HG02981 (cell line): ENCODE results near the gene TNRC6C.
A peak's percentile ranks its signal among the peaks of the same experiment; 100 is the strongest.
"Not testable (repeated sequence)": the region's sequence is repeated elsewhere in the genome, so short reads cannot be mapped to it uniquely, and the experiment has no call there.

ENCODE experiments used
- ATAC-seq: cut with Tn5 transposase; IDR thresholded peaks from one replicate; pipeline ENCODE4 v1.9.1; 2021; ENCODE audit warnings: mild to moderate bottlenecking, moderate library complexity; ENCODE audit not compliant: unreplicated experiment

The TNRC6C gene

DNA sequence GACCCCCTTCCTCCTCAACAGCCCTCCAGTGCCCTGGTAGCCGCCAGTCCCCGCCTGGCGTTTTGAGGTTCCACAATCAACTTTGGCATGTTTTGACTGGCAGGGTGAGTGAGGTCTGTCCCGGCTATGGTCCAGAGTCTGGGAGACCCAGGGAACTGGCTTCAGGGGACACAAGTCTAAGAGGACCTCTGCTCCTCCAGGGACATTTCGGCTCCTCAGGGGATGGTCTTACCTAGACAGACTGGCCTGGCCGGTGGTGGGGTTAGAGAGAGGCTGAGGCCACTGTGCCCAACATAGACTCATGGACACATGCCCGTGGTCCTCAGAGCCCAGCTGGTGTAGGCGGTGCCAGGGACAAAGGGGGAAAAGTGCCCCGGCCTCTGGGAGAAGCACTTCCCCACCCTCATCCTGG lies 174.3 kb downstream of the TNRC6C start:
- ATAC-seq: no peak

DNA sequence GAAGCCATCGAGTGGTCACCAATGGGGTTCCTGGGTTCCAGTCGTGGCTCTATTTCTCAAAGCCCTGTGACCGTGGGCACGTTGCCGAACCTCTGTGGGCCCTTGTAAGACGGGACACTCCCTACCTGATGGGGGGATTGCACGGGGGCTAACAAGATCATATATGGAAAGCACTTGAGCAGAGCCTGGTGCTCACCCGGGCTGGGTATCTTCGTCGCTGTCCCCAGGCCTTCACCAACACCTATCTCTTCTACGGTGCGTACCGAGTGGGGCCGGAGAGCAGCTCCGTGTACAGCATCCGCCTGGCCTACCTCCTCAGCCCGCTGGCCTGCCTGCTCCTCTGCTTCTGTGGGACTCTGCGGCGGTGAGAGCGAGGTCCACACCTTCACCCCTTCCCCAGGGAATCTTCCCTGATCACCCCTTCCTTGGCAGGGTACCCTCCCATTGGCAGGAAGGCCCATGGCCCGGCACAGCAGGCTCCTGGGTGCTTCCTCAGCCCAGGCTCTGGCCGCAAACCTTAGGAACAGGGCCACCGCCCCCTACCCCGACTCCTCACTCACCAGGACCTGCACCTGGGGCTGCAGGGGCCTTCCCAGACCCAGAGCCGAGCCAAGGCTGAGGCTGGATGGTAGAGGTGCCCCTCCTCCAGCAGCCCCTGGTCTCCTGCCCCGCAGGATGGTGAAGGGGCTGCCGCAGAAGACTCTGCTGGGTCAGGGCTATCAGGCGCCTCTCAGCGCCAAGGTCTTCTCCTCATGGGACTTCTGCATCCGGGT lies 174.9 kb downstream of the TNRC6C start:
- no peak for ATAC-seq

DNA sequence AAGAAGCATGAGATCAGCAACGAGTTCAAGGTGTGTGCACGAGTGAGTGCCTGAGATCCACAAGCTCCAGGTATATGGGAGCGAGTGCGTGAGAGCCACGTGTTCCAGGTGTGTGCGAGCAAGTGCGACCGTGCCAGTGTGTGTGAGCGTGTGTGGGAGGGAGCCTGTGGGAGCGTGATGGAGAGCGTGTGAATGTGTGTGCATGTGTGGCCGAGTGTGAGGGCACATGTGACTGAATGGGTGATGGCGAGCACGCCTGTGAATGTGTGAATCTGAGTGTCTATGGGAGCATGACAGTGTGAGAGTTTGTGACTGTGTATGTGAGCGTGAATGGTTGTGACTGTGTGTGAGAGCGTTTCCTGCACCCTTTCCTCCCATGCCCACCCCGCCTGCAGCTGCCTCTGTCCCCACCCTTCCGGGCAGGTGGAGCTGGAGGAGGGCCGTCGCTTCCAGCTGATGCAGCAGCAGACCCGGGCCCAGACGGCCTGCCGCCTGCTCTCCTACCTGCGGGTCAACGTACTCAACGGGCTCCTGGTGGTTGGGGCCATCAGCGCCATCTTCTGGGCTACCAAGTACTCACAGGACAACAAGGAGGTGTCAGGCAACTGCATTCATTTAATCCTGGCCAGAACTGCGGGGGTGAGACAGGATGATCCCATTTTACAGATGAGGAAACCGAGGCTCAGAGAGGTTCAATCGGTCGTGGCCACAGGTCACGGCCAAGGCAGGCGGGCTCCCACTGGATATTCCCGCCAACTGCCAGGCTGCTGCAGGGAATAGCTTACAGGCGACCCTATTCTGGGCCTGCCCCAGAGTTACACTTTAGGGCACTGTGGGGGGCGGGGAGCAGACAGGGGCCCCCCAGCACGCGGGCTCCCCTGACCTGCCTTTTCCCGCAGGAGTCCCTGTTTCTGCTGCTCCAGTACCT lies 175.7 kb downstream of the TNRC6C start:
- no peak for ATAC-seq

DNA sequence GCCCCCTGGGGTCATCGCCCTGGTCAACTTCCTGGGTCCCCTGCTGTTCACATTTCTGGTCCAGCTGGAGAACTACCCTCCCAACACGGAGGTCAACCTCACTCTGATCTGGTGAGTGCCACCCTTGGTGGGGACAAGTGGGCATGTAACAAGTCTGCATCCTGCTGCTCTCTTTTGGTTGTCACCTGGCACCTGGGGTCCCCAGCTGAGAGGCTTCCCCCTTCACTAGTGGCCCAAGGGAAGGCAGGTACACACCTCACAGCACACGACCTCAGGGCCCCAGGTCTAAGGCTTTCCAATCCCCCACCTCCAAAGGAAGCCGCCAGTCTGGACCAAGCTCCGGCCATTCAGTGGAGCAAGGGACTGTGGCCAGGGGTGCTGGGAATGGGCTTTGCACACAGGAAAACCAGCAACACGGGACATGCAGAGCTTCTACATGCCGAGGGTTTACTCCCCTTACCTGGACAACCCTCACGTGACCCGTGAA lies 176.4 kb downstream of the TNRC6C start:
- ATAC-seq: no peak

DNA sequence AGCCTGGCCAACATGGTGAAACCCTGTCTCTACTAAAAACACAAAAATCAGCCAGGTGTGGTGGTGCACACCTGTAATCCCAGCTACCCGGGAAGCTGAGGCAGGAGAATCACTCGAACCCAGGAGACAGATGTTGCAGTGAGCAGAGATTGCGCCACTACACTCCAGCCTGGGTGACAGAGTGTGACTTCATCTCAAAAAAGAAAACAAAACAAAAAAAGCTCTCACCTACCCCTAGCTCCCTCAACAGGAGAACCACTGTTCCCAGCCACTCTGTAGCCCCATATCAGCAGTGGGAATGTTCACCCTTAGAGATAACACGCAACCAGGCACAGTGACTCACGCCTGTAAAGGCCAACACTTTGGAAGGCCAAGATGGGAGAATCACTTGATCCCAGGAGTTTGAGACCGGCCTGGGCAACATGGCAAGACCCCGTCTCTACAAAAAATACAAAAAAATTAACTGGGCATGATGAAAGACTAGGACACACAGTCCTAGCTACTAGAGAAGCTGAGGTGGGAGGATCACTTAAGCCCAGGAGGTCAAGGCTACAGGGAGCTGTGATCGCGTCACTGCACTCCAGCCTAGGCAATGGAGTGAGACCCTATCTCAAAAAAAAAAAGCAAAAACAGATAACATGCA lies 177.5 kb downstream of the TNRC6C start:
- no peak for ATAC-seq

DNA sequence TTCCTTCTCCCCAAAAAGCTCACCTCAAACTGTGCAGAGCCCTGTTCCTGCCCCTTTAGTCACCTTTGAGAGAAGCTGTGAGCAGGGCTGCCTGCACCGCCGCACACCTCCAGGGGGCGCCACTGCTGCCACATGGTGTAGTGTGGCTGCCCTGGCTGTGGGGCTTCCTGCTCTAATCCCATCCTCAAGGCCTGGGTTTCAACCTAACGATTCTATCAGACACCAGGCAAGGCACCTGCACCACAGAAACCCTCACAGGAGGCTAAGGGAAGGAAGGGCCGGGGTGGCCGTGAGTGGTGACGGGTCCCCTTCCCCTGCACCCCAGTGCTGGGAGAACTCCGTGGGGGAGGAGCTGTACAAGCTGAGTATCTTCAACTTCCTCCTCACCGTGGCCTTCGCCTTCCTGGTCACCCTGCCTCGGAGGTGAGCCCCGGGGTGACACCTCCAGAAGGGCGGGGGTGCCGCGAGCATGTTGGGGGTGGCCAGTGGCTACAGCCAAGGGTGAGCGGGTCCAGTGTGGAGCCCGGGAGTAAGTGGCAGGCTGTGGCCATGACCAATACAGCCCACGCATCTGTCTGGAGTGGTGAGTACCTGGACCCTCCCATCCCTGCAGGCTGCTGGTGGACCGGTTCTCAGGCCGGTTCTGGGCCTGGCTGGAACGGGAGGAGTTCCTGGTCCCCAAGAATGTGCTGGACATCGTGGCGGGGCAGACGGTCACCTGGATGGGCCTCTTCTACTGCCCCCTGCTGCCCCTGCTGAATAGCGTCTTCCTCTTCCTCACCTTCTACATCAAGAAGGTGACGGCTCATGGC lies 179.1 kb downstream of the TNRC6C start:
- ATAC-seq: no peak

DNA sequence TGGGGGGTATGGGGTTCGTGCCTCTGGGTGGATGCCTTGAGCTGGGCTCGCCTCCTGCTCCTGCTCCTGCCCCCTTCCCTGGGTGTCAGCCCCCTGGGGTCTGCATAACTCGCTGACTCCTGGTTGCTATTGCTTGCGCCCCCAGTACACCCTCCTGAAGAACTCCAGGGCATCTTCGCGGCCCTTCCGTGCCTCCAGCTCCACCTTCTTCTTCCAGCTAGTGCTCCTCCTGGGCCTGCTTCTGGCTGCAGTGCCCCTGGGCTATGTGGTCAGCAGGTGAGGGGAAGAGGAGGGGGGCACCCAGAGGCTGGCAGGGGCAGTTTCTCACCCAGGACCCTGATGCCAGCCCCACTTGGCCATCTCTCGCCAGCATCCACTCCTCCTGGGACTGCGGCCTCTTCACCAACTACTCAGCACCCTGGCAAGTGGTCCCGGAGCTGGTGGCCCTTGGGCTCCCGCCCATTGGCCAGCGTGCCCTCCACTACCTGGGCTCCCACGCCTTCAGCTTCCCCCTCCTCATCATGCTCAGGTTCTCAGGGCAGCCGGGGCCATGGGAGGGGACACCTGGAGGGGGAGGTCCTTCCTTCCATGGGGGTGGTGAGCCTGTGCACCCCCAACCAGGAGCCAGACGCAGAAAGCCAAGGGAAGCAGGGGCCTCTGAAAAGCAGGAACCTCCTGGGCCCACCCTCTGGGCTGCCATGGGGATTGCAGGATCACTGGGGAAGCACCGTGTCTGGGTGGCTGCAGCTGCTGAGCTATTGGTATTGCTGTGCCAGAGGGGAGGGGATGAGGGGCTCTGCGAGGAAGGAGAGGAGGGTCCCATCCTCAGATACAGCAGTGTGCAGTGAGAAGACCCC lies 179.9 kb downstream of the TNRC6C start:
- no peak for ATAC-seq

DNA sequence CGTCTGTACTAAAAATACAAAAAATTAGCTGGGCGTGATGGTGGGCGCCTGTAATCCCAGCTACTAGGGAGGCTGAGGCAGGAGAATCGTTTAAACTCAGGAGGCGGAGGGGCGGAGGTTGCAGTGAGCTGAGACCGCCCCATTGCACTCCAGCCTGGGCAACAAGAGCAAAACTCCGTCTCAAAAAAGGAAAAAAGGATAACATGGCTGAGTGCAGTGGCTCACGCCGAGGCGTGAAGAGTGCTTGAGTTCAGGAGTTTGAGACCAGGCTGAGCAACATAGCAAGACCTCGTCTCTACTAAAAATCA lies 181.3 kb downstream of the TNRC6C start:
- not testable (repeated sequence) for ATAC-seq

DNA sequence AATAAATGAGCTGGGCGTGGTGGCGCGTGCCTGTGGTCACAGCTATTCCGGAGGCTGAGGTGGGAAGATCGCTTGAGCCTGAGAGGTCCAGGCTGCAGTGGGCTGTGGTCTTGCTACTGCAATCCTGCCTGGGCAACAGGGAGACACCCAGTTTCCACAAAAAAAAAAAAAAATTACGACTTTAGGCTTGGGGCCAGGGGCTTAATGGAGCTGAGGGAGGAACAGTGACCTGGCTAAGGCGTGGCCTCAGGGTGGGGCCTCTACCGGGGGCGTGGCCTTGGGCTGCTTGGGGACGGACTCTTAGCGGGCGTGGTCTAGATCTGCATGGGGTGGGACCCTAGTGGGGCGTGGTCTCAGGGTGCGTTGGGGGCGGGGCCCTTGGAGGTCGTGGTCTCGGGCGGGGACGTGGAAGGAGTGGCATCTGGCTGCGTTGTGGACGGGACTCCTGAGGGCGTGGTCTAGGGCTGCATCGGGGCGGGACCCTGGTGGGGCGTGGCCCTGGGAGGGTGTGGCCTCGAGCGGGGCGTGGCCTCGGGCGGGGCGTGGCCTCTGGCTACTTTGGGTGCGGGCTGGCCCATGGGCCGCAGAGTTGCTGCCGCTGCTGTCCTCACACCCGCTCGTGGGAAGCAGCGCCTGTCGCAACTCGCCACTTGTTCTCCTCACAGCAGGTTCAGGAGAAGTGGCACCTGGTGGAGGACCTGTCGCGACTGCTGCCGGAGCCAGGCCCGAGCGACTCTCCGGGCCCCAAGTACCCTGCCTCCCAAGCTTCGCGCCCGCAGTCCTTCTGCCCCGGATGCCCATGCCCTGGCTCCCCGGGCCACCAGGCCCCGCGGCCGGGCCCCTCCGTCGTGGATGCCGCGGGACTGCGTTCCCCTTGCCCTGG lies 181.9 kb downstream of the TNRC6C start:
- peak; percentile 76 for ATAC-seq

DNA sequence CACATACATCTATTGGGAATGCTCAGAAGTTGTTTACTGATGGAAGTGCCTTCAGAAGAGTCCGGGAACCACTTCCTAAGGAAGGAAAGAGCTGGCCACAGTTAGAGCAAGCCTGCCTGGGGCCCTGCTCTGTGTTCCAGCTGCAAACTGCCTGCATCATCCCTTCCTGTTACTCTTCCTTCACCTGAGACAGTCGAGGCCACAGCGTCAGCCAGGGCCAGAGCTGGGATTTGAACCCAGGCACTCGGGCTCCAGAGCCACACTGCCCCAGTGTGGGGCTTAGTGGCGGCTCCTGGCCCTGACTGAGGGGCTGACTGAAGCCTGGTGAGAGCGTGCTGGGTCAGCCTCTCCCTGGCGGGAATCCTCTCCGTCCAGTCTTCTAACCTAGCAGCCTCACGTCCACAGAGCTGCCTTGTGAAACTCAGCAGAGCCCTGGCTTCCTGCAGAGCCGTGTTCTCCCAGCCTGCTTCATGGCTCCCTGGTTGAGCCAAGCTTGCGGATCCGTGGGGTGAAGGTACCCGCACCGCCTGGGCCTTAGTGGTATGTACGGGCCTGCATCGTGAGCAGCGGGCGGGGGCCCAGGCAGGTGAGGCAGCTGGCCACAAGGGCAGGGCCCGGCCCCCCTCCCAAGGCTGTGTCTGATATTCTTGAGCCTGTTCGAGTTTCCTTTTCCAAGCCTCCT lies 183.1 kb downstream of the TNRC6C start:
- ATAC-seq: no peak

DNA sequence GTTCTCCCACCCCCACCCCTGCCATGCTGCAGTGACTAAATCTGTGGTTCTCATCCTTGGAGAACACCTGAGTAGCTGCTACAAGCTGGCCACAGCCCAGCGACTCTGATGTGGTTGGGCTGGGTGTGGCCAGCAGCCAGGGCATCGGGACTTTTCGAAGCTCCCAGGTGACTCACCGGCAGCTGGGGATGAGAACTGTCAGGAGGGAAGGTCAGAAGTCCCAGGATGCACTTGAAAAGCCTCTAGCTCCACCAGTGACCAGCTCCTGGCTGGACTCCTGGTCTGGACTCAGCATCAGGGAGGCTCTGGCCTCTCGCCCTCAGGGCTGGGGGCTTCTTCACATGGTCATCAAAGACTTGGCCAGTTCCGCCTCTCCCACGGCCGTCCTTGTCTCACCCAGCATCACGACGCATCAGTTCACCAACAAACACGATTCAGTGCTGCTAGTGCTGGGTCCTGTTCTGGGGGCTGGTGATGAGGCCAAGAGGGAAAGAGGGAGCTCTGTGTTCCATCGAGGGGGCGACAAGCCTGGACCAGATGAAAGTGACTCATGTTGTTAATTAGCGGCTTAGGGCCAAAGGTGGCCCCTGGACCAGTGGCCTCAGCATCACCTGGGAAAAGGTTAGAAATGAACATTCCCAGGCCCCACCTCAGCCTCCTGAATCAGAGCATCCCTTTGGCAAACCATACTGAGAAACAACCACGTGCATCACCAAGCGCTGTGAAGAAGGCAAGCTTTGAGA lies 183.8 kb downstream of the TNRC6C start:
- no peak for ATAC-seq

DNA sequence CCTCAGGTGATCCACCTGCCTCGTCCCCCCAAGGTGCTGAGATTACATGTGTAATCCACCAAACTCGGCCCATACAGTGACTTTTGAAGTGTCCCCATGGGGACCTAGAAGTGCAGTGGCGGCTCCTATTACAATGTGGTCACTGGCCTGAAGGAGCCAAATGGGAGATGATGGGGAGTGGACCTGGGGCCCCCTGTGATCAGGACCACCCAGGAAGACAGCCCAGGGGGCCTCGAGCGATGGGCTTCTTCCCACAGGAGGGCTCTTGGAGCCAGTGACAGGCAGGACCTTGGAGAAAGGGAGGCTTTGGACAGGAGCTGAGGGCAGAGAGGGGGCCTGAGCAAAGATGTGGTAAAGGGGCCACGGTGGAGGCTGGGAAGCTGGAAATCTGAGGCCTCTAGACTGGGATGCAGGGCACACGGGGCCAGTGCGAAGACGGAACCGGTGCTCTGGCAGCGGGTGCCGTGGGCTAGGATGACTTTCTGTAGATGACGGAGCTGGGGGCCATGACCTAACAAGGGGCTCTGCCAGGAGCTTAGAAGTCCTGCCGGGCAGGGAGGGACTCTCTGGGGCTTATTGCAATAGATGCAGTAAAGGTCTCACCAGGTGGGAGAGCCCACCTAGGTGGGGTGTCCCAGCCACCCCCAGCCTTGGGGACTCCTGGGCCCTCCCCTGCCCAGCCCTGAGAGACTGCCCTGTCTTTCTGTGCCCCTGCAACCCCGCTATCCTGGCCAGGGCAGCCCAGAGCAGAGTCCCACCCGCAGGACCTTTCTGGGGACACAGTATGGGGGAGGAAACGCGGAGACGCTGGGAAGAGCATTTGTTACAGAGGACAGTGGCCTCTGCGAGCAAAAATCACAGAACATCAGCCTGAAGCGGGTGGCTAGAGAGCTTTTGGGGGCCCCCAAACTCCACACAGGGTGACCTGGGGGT lies 185.0 kb downstream of the TNRC6C start:
- no peak for ATAC-seq

DNA sequence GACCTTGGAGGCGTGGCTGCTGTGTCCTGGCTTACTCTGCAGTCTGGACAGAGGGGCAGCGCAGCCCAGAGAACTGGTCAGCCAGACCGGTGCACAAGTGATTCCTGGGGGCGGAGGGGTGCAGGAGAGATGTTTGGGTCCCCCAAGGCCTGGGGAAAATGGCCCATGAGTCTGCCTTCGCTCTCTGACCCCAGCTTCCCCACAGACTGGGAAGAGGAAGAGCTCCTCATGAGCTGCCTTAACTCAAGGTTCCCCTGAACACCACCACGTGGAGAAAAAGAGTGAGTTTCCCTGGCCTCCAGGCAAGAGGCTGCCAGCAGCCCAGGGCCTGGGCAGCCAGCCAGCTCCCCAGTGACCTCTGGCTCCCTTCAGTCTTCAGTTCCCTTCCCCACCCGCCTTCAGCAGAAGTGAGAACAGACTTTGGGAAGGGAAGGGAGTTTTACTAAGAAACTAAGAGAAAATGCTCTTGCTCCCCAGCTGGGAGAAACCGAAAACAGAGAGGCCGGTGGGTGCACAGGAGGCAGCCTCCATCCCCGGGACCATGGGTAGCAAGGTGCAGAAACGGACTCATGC lies 185.7 kb downstream of the TNRC6C start:
- no peak for ATAC-seq

DNA sequence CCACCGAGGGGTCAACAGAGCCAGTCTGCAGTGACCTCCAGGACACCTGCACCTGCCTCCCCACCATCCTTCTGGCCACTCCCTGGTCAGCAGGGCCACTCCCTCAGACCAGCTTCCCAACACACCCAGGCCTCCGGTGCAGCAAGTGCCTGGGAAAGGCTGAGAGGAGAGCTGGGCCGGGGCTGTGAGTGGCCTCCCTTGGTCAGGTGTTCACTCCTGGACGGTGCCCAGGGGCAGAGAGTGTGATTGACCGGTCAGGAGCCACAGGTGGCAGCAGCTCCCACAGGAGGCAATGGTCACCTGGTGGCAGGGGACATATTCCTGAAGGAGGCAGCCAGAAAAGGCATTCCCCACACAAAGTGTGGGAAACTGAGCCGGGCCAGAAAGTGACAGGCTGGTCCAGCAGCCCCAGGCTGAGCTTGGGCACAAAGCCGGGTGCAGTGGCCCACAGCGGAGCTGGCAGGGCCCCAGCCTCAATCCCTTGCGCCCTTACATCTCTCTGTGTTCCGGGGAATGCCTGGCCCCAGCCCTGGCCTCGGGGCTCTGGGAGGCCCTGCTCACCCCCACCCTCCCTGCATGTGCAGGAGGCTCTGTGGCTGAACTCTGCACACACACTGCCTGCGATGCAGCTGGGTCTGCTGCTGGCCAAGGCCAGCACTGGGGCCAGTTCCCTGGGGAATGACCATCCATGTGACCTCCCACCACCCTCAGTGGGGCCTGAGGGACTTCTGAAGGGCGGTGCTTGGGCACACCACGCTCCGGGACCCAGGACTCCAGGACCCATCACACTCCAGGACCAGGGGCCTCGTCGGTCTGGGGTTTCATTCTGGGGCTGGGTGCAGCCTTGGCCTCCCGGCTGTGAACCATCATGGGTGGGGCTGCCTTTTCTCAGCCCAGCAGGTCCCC lies 186.5 kb downstream of the TNRC6C start:
- no peak for ATAC-seq

DNA sequence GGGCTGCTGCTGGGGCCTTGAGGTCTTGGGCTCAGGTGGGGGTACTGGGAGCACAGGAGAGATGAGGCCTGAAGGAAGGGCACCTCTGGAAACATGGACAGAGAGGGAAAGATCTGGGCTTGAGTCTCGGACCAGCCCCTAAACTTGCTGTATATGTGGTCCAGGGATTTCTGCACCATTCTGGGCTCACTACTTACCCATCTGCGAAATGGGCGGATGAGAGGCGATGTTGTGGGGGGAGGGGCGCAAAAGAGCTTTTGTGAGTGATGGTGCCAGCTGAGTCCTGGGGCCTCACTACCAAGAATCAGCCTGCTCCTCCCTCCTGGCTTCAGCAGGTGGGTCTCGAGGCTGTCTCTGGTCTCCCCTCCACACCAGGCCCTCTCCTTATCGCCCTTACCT lies 188.0 kb downstream of the TNRC6C start:
- no peak for ATAC-seq
